Raji (cell line): Measurements from ENCODE around the gene GNL2.

Experiments
- POLR2A ChIP-seq: IDR thresholded peaks from 2 replicates; pipeline ENCODE4 v1.6.1; 2011; ENCODE audit warnings: low read depth, low read length, control low read depth; ENCODE audit not compliant: insufficient read depth

Gene GNL2

GRCh38 chr1:37588939-37589338 is 6.8 kb downstream of the GNL2 start:
- TF ChIP-seq POLR2A, result no peak

- no peak for TF ChIP-seq POLR2A
Measured at GRCh38 chr1:37575692-37576091, 20.0 kb downstream of the GNL2 start.

- TF ChIP-seq POLR2A, result no peak
Measured at GRCh38 chr1:37574834-37575480, 20.8 kb downstream of the GNL2 start.

GRCh38 chr1:37570528-37571334 is 25.0 kb downstream of the GNL2 start:
- TF ChIP-seq POLR2A, result no peak

- no peak for TF ChIP-seq POLR2A
Measured at GRCh38 chr1:37567023-37567422, 28.7 kb downstream of the GNL2 start.

- no peak for TF ChIP-seq POLR2A
Measured at GRCh38 chr1:37564892-37565291, 30.8 kb downstream of the GNL2 start.

GRCh38 chr1:37562984-37563383 is 32.8 kb downstream of the GNL2 start:
- no peak for TF ChIP-seq POLR2A

- no peak for TF ChIP-seq POLR2A
Measured at GRCh38 chr1:37561133-37562132, 34.3 kb downstream of the GNL2 start.

- no peak for TF ChIP-seq POLR2A
Measured at GRCh38 chr1:37560401-37561132, 35.2 kb downstream of the GNL2 start.

GRCh38 chr1:37559080-37559479 is 36.7 kb downstream of the GNL2 start:
- TF ChIP-seq POLR2A, result no peak

GRCh38 chr1:37558411-37558810 is 37.3 kb downstream of the GNL2 start:
- TF ChIP-seq POLR2A, result no peak

- TF ChIP-seq POLR2A, result no peak
Measured at GRCh38 chr1:37557402-37557801, 38.3 kb downstream of the GNL2 start.

GRCh38 chr1:37556712-37557196 is 39.0 kb downstream of the GNL2 start, which contains the start of gene DNALI1:
DNALI1 (plus strand) TSS chr1:37556940; CDS start chr1:37556995, 55 bp downstream.
- TF ChIP-seq POLR2A, result no peak
